ENCODE results near the gene TAGLN3. TPM values are rescaled to one million over a fixed set of nuclear protein-coding genes. Genes with fewer than 3 reads are reported as not detected.

Gene TAGLN3
- total RNA-seq, 4 donors from 2014 or later: 0.22 to 2.6 TPM; not detected in 2

- no peak for TF ChIP-seq POLR2A (IDR thresholded peaks at IDR 0.05)
- TF ChIP-seq CTCF (IDR thresholded peaks at IDR 0.05): no peak
- no peak for DNase-seq
- intact Hi-C loops (cut with DNase I): no loop called here
- no peaks in the 10 kb centered on the region for H3K9me3 ChIP-seq
- peaks cover 0 to 3% of the 10 kb centered on the region in 2 donors for H3K4me1 ChIP-seq
- no peak overlapping the region for H3K4me3 ChIP-seq (replicated peaks in 1 of 3)
- H3K36me3 ChIP-seq: no peaks in the 10 kb centered on the region
- WGBS, 2 donors: 63 to 70% methylated on average over 3 of the region's 3 CpGs
- H3K27me3 ChIP-seq: no peaks in the 10 kb centered on the region
- no peak overlapping the region for H3K27ac ChIP-seq
These were observed 37.1 kb upstream of the TAGLN3 start for GRCh38 chr3:111961461-111962164.

- Histone ChIP-seq H3K27me3 (no peaks in the 10 kb centered on the region), H3K27ac (no peak overlapping the region), H3K4me1 (peaks cover 4 to 10% of the 10 kb centered on the region in 2 donors), H3K4me3 (replicated peaks in 1 of 3) (no peak overlapping the region), H3K9me3 (no peaks in the 10 kb centered on the region), H3K36me3 (no peaks in the 10 kb centered on the region)
- DNase-seq: no peak
- intact Hi-C loops (cut with DNase I): no loop called here
- WGBS, 2 donors: 83 to 87% methylated on average over 1 of the region's 1 CpG
- TF ChIP-seq POLR2A (IDR thresholded peaks at IDR 0.05) (no peak), CTCF (IDR thresholded peaks at IDR 0.05) (no peak)
These were observed 35.3 kb upstream of the TAGLN3 start for GRCh38 chr3:111963424-111963823.

GRCh38 chr3:111965484-111965883 lies 33.2 kb upstream of the TAGLN3 start:
- intact Hi-C loops (cut with DNase I): loop anchor here (5.0 kb wide), 1 partner anchor 248 kb away; no protein-coding TSS in a partner anchor
- no peak overlapping the region for H3K4me3 ChIP-seq (replicated peaks in 1 of 3)
- no peaks in the 10 kb centered on the region for H3K9me3 ChIP-seq
- no peaks in the 10 kb centered on the region for H3K27me3 ChIP-seq
- WGBS, 2 donors: 93 to 96% methylated on average over 2 of the region's 2 CpGs
- H3K4me1 ChIP-seq: peaks cover 10 to 27% of the 10 kb centered on the region in 2 donors
- no peak for TF ChIP-seq CTCF (IDR thresholded peaks at IDR 0.05)
- no peaks in the 10 kb centered on the region for H3K36me3 ChIP-seq
- no peak for DNase-seq
- no peak overlapping the region for H3K27ac ChIP-seq

- Histone ChIP-seq H3K4me1 (peaks cover 24 to 36% of the 10 kb centered on the region in 2 donors), H3K36me3 (no peaks in the 10 kb centered on the region), H3K9me3 (no peaks in the 10 kb centered on the region), H3K27me3 (no peaks in the 10 kb centered on the region), H3K27ac (peak overlapping the region; percentile 6 to 61 (median 29)), H3K4me3 (replicated peaks in 1 of 3) (no peak overlapping the region)
- intact Hi-C loops (cut with DNase I): loop anchor here (5.0 kb wide), 1 partner anchor 250 kb away; no protein-coding TSS in a partner anchor
- no peak for TF ChIP-seq POLR2A (IDR thresholded peaks at IDR 0.05)
- no peak for TF ChIP-seq CTCF (IDR thresholded peaks at IDR 0.05)
- DNase-seq: no peak
- WGBS, 2 donors: 44 to 45% methylated on average over 3 of the region's 3 CpGs
These were observed 31.7 kb upstream of the TAGLN3 start for GRCh38 chr3:111967068-111967467.

GRCh38 chr3:111967651-111968274 lies 31.0 kb upstream of the TAGLN3 start:
- peaks cover 24 to 36% of the 10 kb centered on the region in 2 donors for H3K4me1 ChIP-seq
- peak overlapping the region; percentile 29 to 61 (median 58) for H3K27ac ChIP-seq
- 7 to 8% methylated on average over 8 of the region's 8 CpGs for WGBS, 2 donors
- peak; percentile 88 to 91 for DNase-seq
- no peaks in the 10 kb centered on the region for H3K36me3 ChIP-seq
- no peaks in the 10 kb centered on the region for H3K27me3 ChIP-seq
- H3K9me3 ChIP-seq: no peaks in the 10 kb centered on the region
- intact Hi-C loops (cut with DNase I): loop anchor here (5.0 kb wide), 1 partner anchor 250 kb away; no protein-coding TSS in a partner anchor
- TF ChIP-seq CTCF (IDR thresholded peaks at IDR 0.05) (peak; percentile 69 to 97 (median 84)), POLR2A (IDR thresholded peaks at IDR 0.05) (no peak)
- no peak overlapping the region for H3K4me3 ChIP-seq (replicated peaks in 1 of 3)
